ENCODE measurements around the gene CUL3. TPM values are rescaled to one million over a fixed set of nuclear protein-coding genes. Genes with fewer than 3 reads are reported as not detected.

Gene CUL3
- total RNA-seq, 2 donors from 2014 or later = 83.9 to 88.3 TPM

- H3K9me3 ChIP-seq = no peaks in the 10 kb centered on the region
- H3K36me3 ChIP-seq = no peaks in the 10 kb centered on the region
- H3K4me1 ChIP-seq = no peaks in the 10 kb centered on the region
- intact Hi-C loops (cut with DNase I) = no loop called here
- no peak for DNase-seq
- no peak for TF ChIP-seq CTCF (IDR thresholded peaks at IDR 0.05)
- no peaks in the 10 kb centered on the region for H3K27me3 ChIP-seq
- H3K9ac ChIP-seq (ENCODE audit: low read depth in 2 of 2, low read length in 2 of 2) = no peak overlapping the region
- H3K27ac ChIP-seq = no peak overlapping the region
- no peak overlapping the region for H3K4me3 ChIP-seq
These were observed 115.7 kb downstream of the CUL3 start for GRCh38 chr2:224469374-224469964.

DNA sequence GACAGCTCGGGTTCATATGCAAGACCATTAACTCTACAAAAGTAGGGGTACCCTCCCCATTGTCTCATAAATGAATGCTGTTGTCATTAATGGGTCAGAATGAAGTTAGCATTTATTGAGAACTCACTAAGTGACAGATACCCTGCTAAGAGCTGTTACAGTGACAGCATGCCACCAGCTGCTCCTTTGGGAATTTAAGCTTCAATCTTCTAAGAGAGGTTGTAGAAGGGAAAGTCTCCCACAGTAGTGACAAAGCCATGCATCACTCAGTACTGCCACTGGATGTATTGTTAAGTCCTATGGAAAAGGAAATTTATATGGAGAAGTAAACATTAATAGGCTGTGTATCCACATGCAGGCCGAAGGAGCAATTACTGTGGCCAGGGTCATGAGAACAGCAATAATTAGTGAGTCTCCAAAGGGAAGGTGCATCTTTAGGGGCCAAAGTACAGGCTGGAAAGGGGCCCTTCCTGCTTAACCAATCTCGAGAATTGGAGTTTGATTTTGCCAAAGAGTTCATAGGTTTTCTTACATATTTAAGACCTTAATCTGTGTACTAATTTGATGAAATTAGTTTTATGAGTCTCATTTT lies 118.8 kb downstream of the CUL3 start:
- Histone ChIP-seq H3K9me3 (no peaks in the 10 kb centered on the region), H3K4me3 (no peak overlapping the region), H3K9ac (ENCODE audit: low read depth in 2 of 2, low read length in 2 of 2) (no peak overlapping the region), H3K27me3 (no peaks in the 10 kb centered on the region), H3K27ac (no peak overlapping the region), H3K36me3 (no peaks in the 10 kb centered on the region), H3K4me1 (no peaks in the 10 kb centered on the region)
- DNase-seq = no peak
- intact Hi-C loops (cut with DNase I) = no loop called here
- TF ChIP-seq CTCF (IDR thresholded peaks at IDR 0.05) = no peak

DNA sequence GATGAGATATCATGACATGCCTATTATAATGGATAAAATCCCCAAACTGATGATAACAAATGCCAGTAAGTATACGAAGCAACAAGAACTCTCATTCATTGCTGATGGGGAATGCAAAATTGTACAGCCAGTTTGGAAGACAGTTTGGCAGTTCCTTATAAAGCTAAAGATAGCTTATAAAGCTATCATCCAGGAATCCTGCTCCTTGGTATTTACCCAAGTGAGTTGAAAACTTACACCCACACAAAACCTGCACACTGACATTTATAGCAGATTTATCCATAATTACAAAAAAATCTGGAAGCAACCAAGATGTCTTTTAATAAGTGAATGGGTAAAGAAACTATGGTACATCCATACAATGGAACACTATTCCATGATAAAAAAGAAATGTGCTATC lies 123.8 kb downstream of the CUL3 start:
- Histone ChIP-seq H3K4me3 (no peak overlapping the region), H3K9ac (ENCODE audit: low read depth in 2 of 2, low read length in 2 of 2) (no peak overlapping the region), H3K27me3 (no peaks in the 10 kb centered on the region), H3K9me3 (no peaks in the 10 kb centered on the region), H3K4me1 (no peaks in the 10 kb centered on the region), H3K36me3 (no peaks in the 10 kb centered on the region), H3K27ac (no peak overlapping the region)
- DNase-seq = no peak
- intact Hi-C loops (cut with DNase I) = no loop called here
- TF ChIP-seq CTCF (IDR thresholded peaks at IDR 0.05) = no peak

GRCh38 chr2:224457408-224458096 lies 127.6 kb downstream of the CUL3 start:
- no peak overlapping the region for H3K4me3 ChIP-seq

GRCh38 chr2:224453892-224454291 lies 131.3 kb downstream of the CUL3 start:
- intact Hi-C loops (cut with DNase I) = no loop called here
- Histone ChIP-seq H3K27ac (no peak overlapping the region), H3K9me3 (no peaks in the 10 kb centered on the region), H3K36me3 (no peaks in the 10 kb centered on the region), H3K4me3 (no peak overlapping the region), H3K27me3 (no peaks in the 10 kb centered on the region), H3K9ac (ENCODE audit: low read depth in 2 of 2, low read length in 2 of 2) (no peak overlapping the region), H3K4me1 (no peaks in the 10 kb centered on the region)
- DNase-seq = no peak
- no peak for TF ChIP-seq CTCF (IDR thresholded peaks at IDR 0.05)

More at GRCh38 chr2:224457408-224458096, 127.6 kb downstream of the CUL3 start:
- TF ChIP-seq CTCF (IDR thresholded peaks at IDR 0.05) = no peak
- H3K9me3 ChIP-seq = no peaks in the 10 kb centered on the region
- intact Hi-C loops (cut with DNase I) = no loop called here
- H3K27me3 ChIP-seq = no peaks in the 10 kb centered on the region
- DNase-seq = no peak
- no peak overlapping the region for H3K9ac ChIP-seq (ENCODE audit: low read depth in 2 of 2, low read length in 2 of 2)
- H3K36me3 ChIP-seq = no peaks in the 10 kb centered on the region
- H3K4me1 ChIP-seq = no peaks in the 10 kb centered on the region
- no peak overlapping the region for H3K27ac ChIP-seq

All from colonic mucosa (tissue), 4 donors.